Liver (tissue), 9 donors: Measurements from ENCODE around the gene FRMD4A. TPM values are rescaled to one million over a fixed set of nuclear protein-coding genes. Genes with fewer than 3 reads are reported as not detected.

Source experiments
- DNase-seq: peaks from one replicate; pipeline ENCODE4 v3.0.0-alpha.2; 2017; ENCODE audit warnings: low spot score
- H3K27ac ChIP-seq, 2 donors: one replicate each; pipeline ENCODE4 v1.7.0; 2013; ENCODE audit warnings: inconsistent platforms in 2 of 2, low read length in 2 of 2, control low read depth in 1 of 2, low read depth in 1 of 2, mild to moderate bottlenecking in 1 of 2
- H3K27me3 ChIP-seq, 4 donors: one replicate each; pipeline versions ENCODE4 v1.6.1 to v1.7.0; 2013; ENCODE audit warnings: low read length in 3 of 4, inconsistent platforms in 1 of 4, mild to moderate bottlenecking in 1 of 4, moderate library complexity in 1 of 4; ENCODE audit not compliant: control insufficient read depth in 4 of 4, insufficient read depth in 4 of 4
- H3K36me3 ChIP-seq, 4 donors: one replicate each; pipeline versions ENCODE4 v1.6.1 to v1.7.0; 2013; ENCODE audit warnings: low read length in 3 of 4, mild to moderate bottlenecking in 3 of 4, low read depth in 1 of 4, moderate library complexity in 1 of 4; ENCODE audit not compliant: control insufficient read depth in 4 of 4, insufficient read depth in 3 of 4
- H3K4me1 ChIP-seq, 4 donors: one replicate each; pipeline versions ENCODE4 v1.6.1 to v1.7.0; 2013; ENCODE audit warnings: low read length in 3 of 4, mild to moderate bottlenecking in 3 of 4, moderate library complexity in 1 of 4; ENCODE audit not compliant: control insufficient read depth in 4 of 4, insufficient read depth in 4 of 4
- H3K4me3 ChIP-seq, 3 donors: one replicate each; pipeline versions ENCODE4 v1.6.1 to v1.7.0; 2013; ENCODE audit warnings: low read length in 3 of 3, control low read depth in 1 of 3, low read depth in 1 of 3, mild to moderate bottlenecking in 1 of 3
- H3K9ac ChIP-seq, 2 donors: one replicate each; pipeline ENCODE4 v1.7.0; 2013; ENCODE audit warnings: low read length in 2 of 2, mild to moderate bottlenecking in 2 of 2, moderate library complexity in 2 of 2, control low read depth in 1 of 2, low read depth in 1 of 2
- H3K9me3 ChIP-seq, 4 donors: one replicate each; pipeline versions ENCODE4 v1.6.1 to v1.7.0; 2013; ENCODE audit warnings: low read length in 3 of 4; ENCODE audit not compliant: control insufficient read depth in 4 of 4
- ATF3 ChIP-seq: IDR thresholded peaks from 2 replicates; pipeline ENCODE4 v1.6.1; 2016; ENCODE audit warnings: antibody characterized with exemption
- CTCF ChIP-seq: fragments of 150-350 bp; IDR thresholded peaks from 2 replicates; pipeline ENCODE4 v1.5.1; 2017; ENCODE audit warnings: improper control_type of control experiment, low read depth, low read length; ENCODE audit not compliant: missing input control
- EGR1 ChIP-seq, 2 donors: IDR thresholded peaks; 2 replicates each; pipeline ENCODE4 v1.6.1; 2016 to 2018; ENCODE audit warnings: antibody characterized with exemption in 2 of 2, low read depth in 2 of 2
- FOXA1 ChIP-seq: IDR thresholded peaks from 2 replicates; pipeline ENCODE4 v1.6.1; 2016; ENCODE audit warnings: antibody characterized with exemption
- FOXA2 ChIP-seq: IDR thresholded peaks from 2 replicates; pipeline ENCODE4 v1.6.1; 2016; ENCODE audit warnings: antibody characterized with exemption
- GABPA ChIP-seq, 2 donors: IDR thresholded peaks in 1 of 2; conservative IDR thresholded peaks in 1 of 2; 2 replicates each; pipeline ENCODE4 v1.6.1; 2016; ENCODE audit warnings: antibody characterized with exemption in 2 of 2, mild to moderate bottlenecking in 1 of 2, moderate library complexity in 1 of 2
- HNF4A ChIP-seq, 2 donors: conservative IDR thresholded peaks; 2 replicates each; pipeline ENCODE4 v1.6.1; 2016; ENCODE audit warnings: antibody characterized with exemption in 2 of 2, mild to moderate bottlenecking in 2 of 2
- HNF4G ChIP-seq: IDR thresholded peaks from 2 replicates; pipeline ENCODE4 v1.6.1; 2016; ENCODE audit warnings: antibody characterized with exemption
- MAX ChIP-seq: IDR thresholded peaks from 2 replicates; pipeline ENCODE4 v1.6.1; 2016; ENCODE audit warnings: antibody characterized with exemption
- NR2F2 ChIP-seq: IDR thresholded peaks from 2 replicates; pipeline ENCODE4 v1.6.1; 2016; ENCODE audit warnings: antibody characterized with exemption
- RAD21 ChIP-seq, 2 donors: IDR thresholded peaks; 2 replicates each; pipeline ENCODE4 v1.6.1; 2016; ENCODE audit warnings: antibody characterized with exemption in 2 of 2, mild to moderate bottlenecking in 2 of 2
- REST ChIP-seq: IDR thresholded peaks from 2 replicates; pipeline ENCODE4 v1.6.1; 2016; ENCODE audit warnings: antibody characterized with exemption, mild to moderate bottlenecking
- RXRA ChIP-seq, 2 donors: IDR thresholded peaks; 2 replicates each; pipeline ENCODE4 v1.6.1; 2017 to 2018; ENCODE audit warnings: antibody characterized with exemption in 2 of 2, mild to moderate bottlenecking in 1 of 2
- SP1 ChIP-seq: IDR thresholded peaks from 2 replicates; pipeline ENCODE4 v1.6.1; 2018; ENCODE audit warnings: antibody characterized with exemption, mild to moderate bottlenecking
- TAF1 ChIP-seq: conservative IDR thresholded peaks from 2 replicates; pipeline ENCODE4 v1.6.1; 2016; ENCODE audit warnings: antibody characterized with exemption, mild to moderate bottlenecking
- YY1 ChIP-seq: IDR thresholded peaks from 2 replicates; pipeline ENCODE4 v1.6.1; 2016; ENCODE audit warnings: antibody characterized with exemption, mild to moderate bottlenecking
- ZBTB33 ChIP-seq: IDR thresholded peaks from 2 replicates; pipeline ENCODE4 v1.6.1; 2016; ENCODE audit warnings: antibody characterized with exemption
- WGBS: extraction: QIAGEN DNeasy Blood & Tissue Kit; methylation state at CpG from one replicate; pipeline ENCODE4 v1.1.7; 2013; 5-methylcytosine and 5-hydroxymethylcytosine counted together
- polyA plus RNA-seq, 2 donors: library from polyadenylated mRNA; stranded (reverse) in 1 of 2; unstranded in 1 of 2; fragments of 200-250 nt in 1 of 2; fragments of >200 nt in 1 of 2; fragmentation: Nextera tagmentation in 1 of 2; extraction: Ambion mirVana in 1 of 2; gene quantifications; one replicate each; pipeline versions ENCODE4 v1.2.1 to v1.2.3, GENCODE V29; 2013 to 2015
- total RNA-seq, 2 donors: library from RNA; depleted of rRNA; stranded (reverse); fragments of >200 nt; gene quantifications; one replicate each; pipeline ENCODE4 v1.2.3, GENCODE V29; 2014
- donor health status: healthy.
- donor health status: healthy.
- donor health status: healthy.
- donor health status: healthy.
- donor health status: healthy.

FRMD4A gene
- total and polyA plus RNA-seq, 4 donors = 8.2 to 34.3 (median 13.1) TPM

- TF ChIP-seq REST (no peak), RXRA (IDR thresholded peaks at IDR 0.05) (no peak), NR2F2 (no peak), FOXA1 (no peak), RAD21 (IDR thresholded peaks at IDR 0.05) (no peak)
Observed at GRCh38 chr10:14345262-14345661, 14.5 kb upstream of the FRMD4A start (continued).

GRCh38 chr10:14340051-14340744 lies 9.5 kb upstream of the FRMD4A start:
- DNase-seq = no peak
- Histone ChIP-seq H3K4me1 (no peaks in the 10 kb centered on the region), H3K9ac (no peak overlapping the region), H3K4me3 (no peak overlapping the region), H3K9me3 (no peaks in the 10 kb centered on the region), H3K27me3 (peaks cover 0 to 3% (median 0%) of the 10 kb centered on the region in 4 donors), H3K36me3 (no peaks in the 10 kb centered on the region), H3K27ac (no peak overlapping the region)
- TF ChIP-seq TAF1 = no peak
- no peak for TF ChIP-seq REST
- TF ChIP-seq YY1 = no peak
- no peak for TF ChIP-seq FOXA1
- TF ChIP-seq ZBTB33 = no peak
- TF ChIP-seq GABPA (IDR thresholded peaks at IDR 0.05 in 1 of 2, conservative IDR thresholded peaks at IDR 0.05 in 1 of 2) = no peak
- TF ChIP-seq SP1 = no peak
- TF ChIP-seq RAD21 (IDR thresholded peaks at IDR 0.05) = no peak
- no peak for TF ChIP-seq EGR1 (IDR thresholded peaks at IDR 0.05; ENCODE audit: low read depth in 2 of 2)
- no peak for TF ChIP-seq RXRA (IDR thresholded peaks at IDR 0.05)
- TF ChIP-seq FOXA2 = no peak
- TF ChIP-seq HNF4A (conservative IDR thresholded peaks at IDR 0.05) = no peak
- no peak for TF ChIP-seq MAX
- TF ChIP-seq ATF3 = no peak
- no peak for TF ChIP-seq NR2F2
- no peak for TF ChIP-seq HNF4G
- TF ChIP-seq CTCF = no peak
- WGBS = 86% methylated on average over 6 of the region's 6 CpGs
